Trophoblast cell (in vitro differentiated cells and primary cell): ENCODE results near the gene KCNK5.

Experiments
- DNase-seq, 2 donors: peaks; one replicate each; pipeline ENCODE4 v3.0.0-alpha.2; 2016
- H2AFZ ChIP-seq: 2 replicates; pipeline ENCODE4 v1.6.1; 2013; ENCODE audit warnings: low read length, moderate library complexity, mild to moderate bottlenecking; ENCODE audit not compliant: insufficient read depth, poor library complexity
- H2AK5ac ChIP-seq: 2 replicates; pipeline ENCODE4 v1.6.1; 2013; ENCODE audit warnings: mild to moderate bottlenecking, low read length
- H2BK120ac ChIP-seq: 2 replicates; pipeline ENCODE4 v1.6.1; 2013; ENCODE audit warnings: low read length, mild to moderate bottlenecking, moderate library complexity; ENCODE audit not compliant: insufficient read depth, poor library complexity
- H2BK12ac ChIP-seq: 2 replicates; pipeline ENCODE4 v1.6.1; 2013; ENCODE audit warnings: mild to moderate bottlenecking, low read length, moderate library complexity
- H2BK5ac ChIP-seq: 2 replicates; pipeline ENCODE4 v1.6.1; 2013; ENCODE audit warnings: low read length, low read depth, moderate library complexity, mild to moderate bottlenecking; ENCODE audit not compliant: poor library complexity
- H3K14ac ChIP-seq: 2 replicates; pipeline ENCODE4 v1.6.1; 2013; ENCODE audit warnings: mild to moderate bottlenecking, low read length
- H3K18ac ChIP-seq: 2 replicates; pipeline ENCODE4 v1.6.1; 2013; ENCODE audit warnings: mild to moderate bottlenecking, low read length
- H3K23ac ChIP-seq: 2 replicates; pipeline ENCODE4 v1.6.1; 2013; ENCODE audit warnings: low read length
- H3K27ac ChIP-seq: 2 replicates; pipeline ENCODE4 v1.5.1; 2013; ENCODE audit warnings: low read depth, mild to moderate bottlenecking, inconsistent platforms, low read length, moderate library complexity
- H3K27me3 ChIP-seq: 2 replicates; pipeline ENCODE4 v1.6.1; 2013; ENCODE audit warnings: inconsistent platforms, mild to moderate bottlenecking, low read length, moderate library complexity; ENCODE audit not compliant: insufficient read depth
- H3K36me3 ChIP-seq, 2 experiments: 1 replicate in 1 of 2; 2 replicates in 1 of 2; pipeline ENCODE4 v1.6.1; 2013; ENCODE audit warnings: low read length in 2 of 2, mild to moderate bottlenecking in 2 of 2, moderate library complexity in 1 of 2; ENCODE audit not compliant: insufficient read depth in 2 of 2, control insufficient read depth in 1 of 2
- H3K4ac ChIP-seq: 2 replicates; pipeline ENCODE4 v1.6.1; 2013; ENCODE audit warnings: low read depth, mild to moderate bottlenecking, low read length, moderate library complexity
- H3K4me1 ChIP-seq, 2 experiments: 1 replicate in 1 of 2; 2 replicates in 1 of 2; pipeline ENCODE4 v1.6.1; 2013; ENCODE audit warnings: low read length in 2 of 2, mild to moderate bottlenecking in 2 of 2, moderate library complexity in 1 of 2; ENCODE audit not compliant: insufficient read depth in 2 of 2, control insufficient read depth in 1 of 2
- H3K4me2 ChIP-seq: 2 replicates; pipeline ENCODE4 v1.6.1; 2013; ENCODE audit warnings: inconsistent platforms, mild to moderate bottlenecking, low read length, moderate library complexity
- H3K4me3 ChIP-seq: 2 replicates; pipeline ENCODE4 v1.5.1; 2013; ENCODE audit warnings: mild to moderate bottlenecking, low read depth, low read length, inconsistent platforms
- H3K79me1 ChIP-seq: one replicate; pipeline ENCODE4 v1.6.1; 2013; ENCODE audit warnings: low read length
- H3K79me2 ChIP-seq: 2 replicates; pipeline ENCODE4 v1.6.1; 2013; ENCODE audit warnings: low read length, mild to moderate bottlenecking; ENCODE audit not compliant: control insufficient read depth, insufficient read depth, poor library complexity
- H3K9ac ChIP-seq: 2 replicates; pipeline ENCODE4 v1.6.1; 2013; ENCODE audit warnings: mild to moderate bottlenecking, low read length
- H3K9me3 ChIP-seq: 2 replicates; pipeline ENCODE4 v1.6.1; 2013; ENCODE audit warnings: low read depth, mild to moderate bottlenecking, control low read depth, inconsistent platforms, low read length; ENCODE audit not compliant: insufficient read depth
- H4K12ac ChIP-seq: 2 replicates; pipeline ENCODE4 v1.6.1; 2013; ENCODE audit warnings: low read depth, mild to moderate bottlenecking, low read length, moderate library complexity
- H4K8ac ChIP-seq: 2 replicates; pipeline ENCODE4 v1.6.1; 2013; ENCODE audit warnings: low read depth, mild to moderate bottlenecking, low read length, moderate library complexity
- H4K91ac ChIP-seq: one replicate; pipeline ENCODE4 v1.6.1; 2013; ENCODE audit warnings: low read depth, mild to moderate bottlenecking, low read length, moderate library complexity
- WGBS: extraction: QIAGEN DNeasy Blood & Tissue Kit; methylation state at CpG from one replicate; pipeline ENCODE4 v1.1.7; 2013; ENCODE audit warnings: missing lambda C conversion rate; ENCODE audit not compliant: insufficient read length, insufficient coverage; ENCODE audit errors: extremely low coverage; 5-methylcytosine and 5-hydroxymethylcytosine counted together

KCNK5 gene

GRCh38 chr6:39243809-39244208, 14.5 kb upstream of the KCNK5 start:
- no peak overlapping the region for H3K4me2 ChIP-seq
- H3K79me2 ChIP-seq: no peaks in the 10 kb centered on the region
- no peak overlapping the region for H4K91ac ChIP-seq
- no peak overlapping the region for H4K8ac ChIP-seq
- H3K27ac ChIP-seq: no peak overlapping the region
- H3K14ac ChIP-seq: no peak overlapping the region
- no peak for DNase-seq
- H3K27me3 ChIP-seq: no peaks in the 10 kb centered on the region
- no peak overlapping the region for H2BK12ac ChIP-seq
- H2BK120ac ChIP-seq: no peak overlapping the region
- H3K9me3 ChIP-seq: no peaks in the 10 kb centered on the region
- peaks cover 0 to 2% of the 10 kb centered on the region in 2 experiments for H3K4me1 ChIP-seq
- H3K18ac ChIP-seq: no peak overlapping the region
- H3K79me1 ChIP-seq: no peaks in the 10 kb centered on the region
- WGBS: no CpG with 5 or more reads among the region's 9 CpGs
- H2AK5ac ChIP-seq: no peak overlapping the region
- no peak overlapping the region for H4K12ac ChIP-seq
- no peak overlapping the region for H3K23ac ChIP-seq
- no peak overlapping the region for H3K9ac ChIP-seq
- H3K36me3 ChIP-seq: no peaks in the 10 kb centered on the region
- no peak overlapping the region for H2BK5ac ChIP-seq
- H3K4ac ChIP-seq: no peak overlapping the region
- no peak overlapping the region for H2AFZ ChIP-seq
- H3K4me3 ChIP-seq: no peak overlapping the region

GRCh38 chr6:39240155-39240757, 11.0 kb upstream of the KCNK5 start:
- Histone ChIP-seq H4K8ac (no peak overlapping the region), H4K12ac (no peak overlapping the region), H3K23ac (no peak overlapping the region), H3K4me2 (no peak overlapping the region), H3K79me2 (no peaks in the 10 kb centered on the region), H2AFZ (no peak overlapping the region), H3K27me3 (no peaks in the 10 kb centered on the region), H3K4me1 (peaks cover 0 to 2% of the 10 kb centered on the region in 2 experiments), H3K36me3 (no peaks in the 10 kb centered on the region), H3K18ac (no peak overlapping the region), H2BK120ac (no peak overlapping the region), H3K9me3 (no peaks in the 10 kb centered on the region), H3K4me3 (no peak overlapping the region), H3K14ac (no peak overlapping the region), H2BK5ac (no peak overlapping the region), H2AK5ac (no peak overlapping the region), H3K27ac (no peak overlapping the region), H2BK12ac (no peak overlapping the region), H3K4ac (no peak overlapping the region), H3K9ac (no peak overlapping the region), H4K91ac (no peak overlapping the region), H3K79me1 (no peaks in the 10 kb centered on the region)
- no CpG with 5 or more reads among the region's 3 CpGs for WGBS
- DNase-seq: no peak

- Histone ChIP-seq H4K91ac (no peak overlapping the region), H3K4ac (no peak overlapping the region), H3K36me3 (no peaks in the 10 kb centered on the region), H3K9me3 (no peaks in the 10 kb centered on the region), H3K14ac (no peak overlapping the region), H4K12ac (no peak overlapping the region), H2BK5ac (no peak overlapping the region), H3K4me3 (no peak overlapping the region), H4K8ac (no peak overlapping the region), H3K23ac (no peak overlapping the region), H3K18ac (no peak overlapping the region), H2AK5ac (no peak overlapping the region), H3K79me1 (no peaks in the 10 kb centered on the region), H2BK120ac (no peak overlapping the region), H3K27ac (no peak overlapping the region), H3K9ac (no peak overlapping the region), H3K4me1 (peaks cover 0 to 2% of the 10 kb centered on the region in 2 experiments), H3K4me2 (no peak overlapping the region), H3K79me2 (no peaks in the 10 kb centered on the region), H3K27me3 (no peaks in the 10 kb centered on the region), H2AFZ (no peak overlapping the region), H2BK12ac (no peak overlapping the region)
- no peak for DNase-seq
- WGBS: no CpG with 5 or more reads among the region's 7 CpGs
Measured at GRCh38 chr6:39239527-39240154, 10.4 kb upstream of the KCNK5 start.

- Histone ChIP-seq H3K27me3 (no peaks in the 10 kb centered on the region), H2AFZ (no peak overlapping the region), H3K4ac (no peak overlapping the region), H3K9me3 (no peaks in the 10 kb centered on the region), H4K91ac (no peak overlapping the region), H3K14ac (no peak overlapping the region), H3K18ac (no peak overlapping the region), H3K23ac (no peak overlapping the region), H3K9ac (no peak overlapping the region), H2BK5ac (no peak overlapping the region), H3K79me2 (no peaks in the 10 kb centered on the region), H2BK12ac (no peak overlapping the region), H2AK5ac (no peak overlapping the region), H3K79me1 (no peaks in the 10 kb centered on the region), H3K36me3 (no peaks in the 10 kb centered on the region), H2BK120ac (no peak overlapping the region), H3K4me3 (no peak overlapping the region), H4K12ac (no peak overlapping the region), H3K4me2 (no peak overlapping the region), H3K4me1 (peaks cover 0 to 2% of the 10 kb centered on the region in 2 experiments), H4K8ac (no peak overlapping the region), H3K27ac (no peak overlapping the region)
- no peak for DNase-seq
- no CpG with 5 or more reads among the region's 3 CpGs for WGBS
Measured at GRCh38 chr6:39236742-39237141, 7.5 kb upstream of the KCNK5 start.
